GM23338 (cell line): ENCODE data around the gene FMR1. TPM values are rescaled to one million over a fixed set of nuclear protein-coding genes. Genes with fewer than 3 reads are reported as not detected.

ENCODE experiments used
- ATAC-seq: fragments of 200-7000 bp; cut with Tn5 transposase; 3 replicates; pipeline ENCODE4 v1.9.1; 2020
- DNase-seq: peaks from one replicate; pipeline ENCODE4 v3.0.0-alpha.2; 2015; ENCODE audit warnings: low spot score
- H2AFZ ChIP-seq: fragments of 200-600 bp; sonication (generic); 2 replicates; pipeline ENCODE4 v1.8.0; 2016; ENCODE audit warnings: antibody characterized with exemption, mild to moderate bottlenecking, moderate library complexity
- H3F3A ChIP-seq: fragments of 200-600 bp; sonication (generic); replicated peaks from 2 replicates; pipeline ENCODE4 v1.8.0; 2017; ENCODE audit warnings: antibody characterized with exemption, mixed run types, low read depth
- H3K27ac ChIP-seq: fragments of 200-600 bp; sonication (generic); 2 replicates; pipeline ENCODE4 v1.6.1; 2016; ENCODE audit warnings: low read depth
- H3K27me3 ChIP-seq: fragments of 200-600 bp; sonication (generic); 2 replicates; pipeline ENCODE4 v1.8.0; 2016; ENCODE audit warnings: mild to moderate bottlenecking, mixed run types, moderate library complexity; ENCODE audit not compliant: insufficient read depth
- H3K36me3 ChIP-seq: fragments of 200-600 bp; sonication (generic); 2 replicates; pipeline ENCODE4 v1.8.0; 2016; ENCODE audit warnings: mild to moderate bottlenecking; ENCODE audit not compliant: insufficient read depth
- H3K4me1 ChIP-seq: fragments of 200-600 bp; sonication (generic); 2 replicates; pipeline ENCODE4 v1.8.0; 2016; ENCODE audit warnings: mild to moderate bottlenecking, moderate library complexity; ENCODE audit not compliant: insufficient read depth
- H3K4me2 ChIP-seq: fragments of 200-600 bp; sonication (generic); 2 replicates; pipeline ENCODE4 v1.7.1; 2017; ENCODE audit warnings: mixed run types
- H3K4me3 ChIP-seq: fragments of 200-600 bp; sonication (generic); 2 replicates; pipeline ENCODE4 v1.6.1; 2016; ENCODE audit warnings: mixed run types
- H3K79me2 ChIP-seq: fragments of 200-600 bp; sonication (generic); replicated peaks from 2 replicates; pipeline ENCODE4 v1.8.0; 2017; ENCODE audit warnings: mild to moderate bottlenecking; ENCODE audit not compliant: insufficient read depth
- H3K9me2 ChIP-seq: fragments of 200-600 bp; sonication (generic); 2 replicates; pipeline ENCODE4 v1.8.0; 2017; ENCODE audit not compliant: insufficient read depth
- H4K20me1 ChIP-seq: fragments of 200-600 bp; sonication (generic); replicated peaks from 2 replicates; pipeline ENCODE4 v1.8.0; 2017; ENCODE audit warnings: mild to moderate bottlenecking; ENCODE audit not compliant: insufficient read depth
- H3K27ac Mint-ChIP-seq: 2 replicates; pipeline ENCODE4 v1.8.0; 2020; ENCODE audit warnings: inconsistent platforms, mild to moderate bottlenecking, moderate library complexity, mixed read lengths
- H3K27me3 Mint-ChIP-seq: 3 replicates; pipeline ENCODE4 v1.8.0; 2022; ENCODE audit warnings: low read depth, mild to moderate bottlenecking, moderate library complexity, mixed read lengths, inconsistent platforms; ENCODE audit not compliant: insufficient read depth, poor library complexity
- H3K36me3 Mint-ChIP-seq: 3 replicates; pipeline ENCODE4 v1.8.0; 2021; ENCODE audit warnings: low read depth, mild to moderate bottlenecking, inconsistent platforms, moderate library complexity, mixed read lengths
- H3K4me1 Mint-ChIP-seq: 3 replicates; pipeline ENCODE4 v1.8.0; 2020; ENCODE audit warnings: mild to moderate bottlenecking, inconsistent platforms, mixed read lengths
- H3K4me3 Mint-ChIP-seq: 3 replicates; pipeline ENCODE4 v1.8.0; 2021; ENCODE audit warnings: moderate library complexity, mild to moderate bottlenecking, inconsistent platforms, mixed read lengths
- H3K9me3 Mint-ChIP-seq: 3 replicates; pipeline ENCODE4 v1.8.0; 2020; ENCODE audit warnings: moderate library complexity, mild to moderate bottlenecking, inconsistent platforms, mixed read lengths
- ETS1 ChIP-seq: IDR thresholded peaks from 2 replicates; pipeline ENCODE4 v1.6.1; 2016; ENCODE audit warnings: antibody characterized with exemption
- REST ChIP-seq: IDR thresholded peaks from one replicate; pipeline ENCODE4 v1.6.1; 2018; ENCODE audit warnings: antibody characterized with exemption; ENCODE audit not compliant: unreplicated experiment
- ZNF462 ChIP-seq: fragments of 250-450 bp; sonication (Bioruptor Pico); IDR thresholded peaks from 2 replicates; pipeline ENCODE4 v1.5.0; 2020; ENCODE audit warnings: mild to moderate bottlenecking, moderate library complexity
- polyA plus RNA-seq: library from polyadenylated mRNA; unstranded; fragments of >200 nt; fragmentation: Nextera tagmentation; extraction: Ambion mirVana; gene quantifications from 2 replicates; pipeline ENCODE4 v1.2.1, GENCODE V29; 2016
- total RNA-seq: library from RNA; depleted of rRNA; stranded (reverse); fragments of >200 nt; shearing (Covaris generic); gene quantifications from 2 replicates; pipeline ENCODE4 v1.2.3, GENCODE V29; 2014

FMR1 gene
- total and polyA plus RNA-seq, 2 experiments from 2014 or later = 17.1 to 44.3 TPM

- TF ChIP-seq ZNF462 (CRISPR knock-in tag) = no peak
Observed at GRCh38 chrX:147935156-147935758, 23.5 kb downstream of the FMR1 start (continued).

- H3K27ac ChIP-seq = no peak overlapping the region
- no peak for TF ChIP-seq ETS1
- TF ChIP-seq REST = no peak
- no peaks in the 10 kb centered on the region for H3K4me1 ChIP-seq
- no peaks in the 10 kb centered on the region for H3K79me2 ChIP-seq
- Mint-ChIP-seq H3K9me3 (no peaks in the 10 kb centered on the region), H3K27me3 (no peaks in the 10 kb centered on the region), H3K4me1 (no peaks in the 10 kb centered on the region), H3K27ac (no peak overlapping the region), H3K36me3 (peaks cover 48% of the 10 kb centered on the region), H3K4me3 (no peak overlapping the region)
- H3K27me3 ChIP-seq = no peaks in the 10 kb centered on the region
- H2AFZ ChIP-seq = no peak overlapping the region
- H4K20me1 ChIP-seq = 0 out of 2 replicates have a peak, but pooled peaks cover 3% of the 10 kb centered on the region
- no peak for DNase-seq
- H3K9me2 ChIP-seq = no peaks in the 10 kb centered on the region
- no peak for ATAC-seq
- no peak overlapping the region for H3K4me2 ChIP-seq
- H3K4me3 ChIP-seq = no peak overlapping the region
- H3F3A ChIP-seq = no peaks in the 10 kb centered on the region
- H3K36me3 ChIP-seq = peaks cover 15% of the 10 kb centered on the region; the same call in 1 of the 2 replicates
Observed at GRCh38 chrX:147945286-147945685, 33.6 kb downstream of the FMR1 start.
